HL-60 (cell line): ENCODE data around the gene PRKCE.

Experiments
- DNase-seq, 2 experiments: peaks; one replicate each; pipeline ENCODE4 v3.0.0-alpha.2; 2010 to 2020; ENCODE audit warnings: low read depth in 1 of 2, low spot score in 1 of 2
- H3K27ac ChIP-seq: fragments of 250-450 bp; sonication (Bioruptor Pico); replicated peaks from 2 replicates; pipeline ENCODE4 v1.5.1; 2020; ENCODE audit warnings: mild to moderate bottlenecking, moderate library complexity
- H3K27me3 ChIP-seq: fragments of 250-450 bp; sonication (Bioruptor Pico); 2 replicates; pipeline ENCODE4 v1.5.1; 2021; ENCODE audit warnings: mild to moderate bottlenecking, moderate library complexity; ENCODE audit not compliant: insufficient read depth, poor library complexity, severe bottlenecking
- H3K4me3 ChIP-seq: replicated peaks from 2 replicates; pipeline ENCODE4 v1.5.1; 2011; ENCODE audit warnings: mild to moderate bottlenecking, control low read depth, low read length; ENCODE audit not compliant: insufficient read depth
- GABPA ChIP-seq: IDR thresholded peaks from 2 replicates; pipeline ENCODE4 v1.6.1; 2012; ENCODE audit warnings: low read depth
- POLR2AphosphoS5 ChIP-seq: IDR thresholded peaks from 2 replicates; pipeline ENCODE4 v1.6.1; 2012; ENCODE audit warnings: low read depth
- REST ChIP-seq: IDR thresholded peaks from 2 replicates; pipeline ENCODE4 v1.6.1; 2012; ENCODE audit warnings: low read depth; ENCODE audit not compliant: insufficient replicate concordance
- SPI1 ChIP-seq: IDR thresholded peaks from 2 replicates; pipeline ENCODE4 v1.6.1; 2012; ENCODE audit warnings: low read depth, mild to moderate bottlenecking, borderline replicate concordance
- TF ChIP-seq, protein P1 (sequence below): IDR thresholded peaks from one replicate; pipeline ENCODE4 v1.5.1; 2011; ENCODE audit warnings: low read length, control low read depth, inconsistent platforms; ENCODE audit not compliant: insufficient read depth

PRKCE gene

DNA sequence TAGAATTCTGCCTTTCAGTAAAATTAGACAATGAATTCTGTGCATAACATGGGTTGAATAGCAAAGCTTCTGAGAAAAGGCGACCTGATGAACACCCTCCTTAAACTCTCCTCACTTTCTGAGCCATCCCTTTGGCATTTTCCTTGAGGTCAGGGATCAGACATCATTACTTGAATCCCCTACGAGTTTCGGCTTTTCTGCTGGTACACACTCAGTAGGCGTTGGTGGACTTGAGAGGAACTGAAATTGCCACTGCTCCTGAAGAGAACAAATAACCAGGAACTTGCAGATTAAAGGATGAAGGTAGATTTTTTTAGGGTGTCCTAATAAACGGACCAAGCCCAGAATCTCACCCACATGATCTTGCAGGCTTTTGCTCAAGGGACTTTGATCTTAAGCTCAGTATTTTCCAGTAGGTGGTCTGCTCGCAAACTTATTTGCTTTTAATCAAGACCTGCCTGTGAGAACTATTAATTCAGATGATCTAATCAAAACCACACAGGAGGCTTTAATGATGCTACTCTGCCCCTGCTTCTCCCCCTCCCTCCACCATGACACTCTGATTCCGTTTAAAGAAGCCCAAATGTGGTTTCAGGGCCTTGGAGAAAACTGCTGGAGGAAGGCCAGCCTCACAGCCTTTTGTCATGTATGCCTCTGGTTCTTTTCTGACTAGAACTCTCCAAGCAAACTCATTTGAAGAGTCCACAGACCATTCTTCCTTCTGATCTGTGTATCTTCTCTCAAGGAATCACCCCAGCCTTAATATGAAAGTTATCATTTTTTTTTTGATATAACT lies 124.9 kb downstream of the PRKCE start:
- H3K27me3 ChIP-seq: no peaks in the 10 kb centered on the region
- DNase-seq: no peak
- no peak for TF ChIP-seq GABPA
- TF ChIP-seq POLR2AphosphoS5: no peak
- TF ChIP-seq, protein P1, sequence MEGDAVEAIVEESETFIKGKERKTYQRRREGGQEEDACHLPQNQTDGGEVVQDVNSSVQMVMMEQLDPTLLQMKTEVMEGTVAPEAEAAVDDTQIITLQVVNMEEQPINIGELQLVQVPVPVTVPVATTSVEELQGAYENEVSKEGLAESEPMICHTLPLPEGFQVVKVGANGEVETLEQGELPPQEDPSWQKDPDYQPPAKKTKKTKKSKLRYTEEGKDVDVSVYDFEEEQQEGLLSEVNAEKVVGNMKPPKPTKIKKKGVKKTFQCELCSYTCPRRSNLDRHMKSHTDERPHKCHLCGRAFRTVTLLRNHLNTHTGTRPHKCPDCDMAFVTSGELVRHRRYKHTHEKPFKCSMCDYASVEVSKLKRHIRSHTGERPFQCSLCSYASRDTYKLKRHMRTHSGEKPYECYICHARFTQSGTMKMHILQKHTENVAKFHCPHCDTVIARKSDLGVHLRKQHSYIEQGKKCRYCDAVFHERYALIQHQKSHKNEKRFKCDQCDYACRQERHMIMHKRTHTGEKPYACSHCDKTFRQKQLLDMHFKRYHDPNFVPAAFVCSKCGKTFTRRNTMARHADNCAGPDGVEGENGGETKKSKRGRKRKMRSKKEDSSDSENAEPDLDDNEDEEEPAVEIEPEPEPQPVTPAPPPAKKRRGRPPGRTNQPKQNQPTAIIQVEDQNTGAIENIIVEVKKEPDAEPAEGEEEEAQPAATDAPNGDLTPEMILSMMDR: no peak
- no peak for TF ChIP-seq SPI1
- TF ChIP-seq REST: no peak
- no peak overlapping the region for H3K27ac ChIP-seq
- H3K4me3 ChIP-seq: no peak overlapping the region

GRCh38 chr2:45777996-45778719 lies 126.7 kb downstream of the PRKCE start:
- Histone ChIP-seq H3K27me3 (no peaks in the 10 kb centered on the region), H3K27ac (no peak overlapping the region), H3K4me3 (peak overlapping the region; percentile 17)
- DNase-seq: no peak
- TF ChIP-seq POLR2AphosphoS5 (no peak), GABPA (no peak), SPI1 (no peak), REST (no peak)
- TF ChIP-seq, protein P1: no peak

GRCh38 chr2:45778720-45779171 lies 127.3 kb downstream of the PRKCE start:
- Histone ChIP-seq H3K4me3 (peak overlapping the region; percentile 17), H3K27ac (no peak overlapping the region), H3K27me3 (no peaks in the 10 kb centered on the region)
- TF ChIP-seq, protein P1: peak; percentile 39
- no peak for TF ChIP-seq SPI1
- peak; percentile 36 to 69 for DNase-seq
